NCI-H2196 treated with DMSO at 0.1 percent for 48 hours (cell line): ENCODE results near the gene ANGPTL1.
A peak's percentile ranks its signal among the peaks of the same experiment; 100 is the strongest.
"Not testable (repeated sequence)": the region's sequence is repeated elsewhere in the genome, so short reads cannot be mapped to it uniquely, and the experiment has no call there.

Experiments used
- DNase-seq: peaks from one replicate; lab custom pipeline; 2025; ENCODE audit not compliant: unreplicated experiment; lab: John Stamatoyannopoulos, UW

ANGPTL1 gene

DNA sequence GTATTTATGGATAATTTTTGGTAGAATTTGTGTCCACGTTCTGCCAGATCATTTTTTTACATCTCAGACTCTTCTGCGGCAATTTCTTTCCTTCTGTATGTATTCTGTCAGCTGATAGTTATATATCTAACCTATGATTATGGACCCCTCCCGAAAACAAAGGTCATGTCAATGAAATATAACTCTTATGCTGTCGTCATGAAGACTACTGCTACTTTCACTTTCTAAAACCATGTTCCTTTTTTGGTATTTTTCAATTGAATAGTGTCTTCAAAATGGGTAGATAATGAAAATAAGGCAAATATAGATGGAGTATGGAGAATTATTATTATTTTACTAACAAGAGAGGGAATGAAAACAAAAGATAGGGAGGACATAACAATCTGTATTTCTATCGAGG, 3.2 kb downstream of the ANGPTL1 start:
- no peak for DNase-seq

GRCh38 chr1:178864326-178864725, 6.6 kb downstream of the ANGPTL1 start:
- DNase-seq = no peak

GRCh38 chr1:178862864-178863263, 8.0 kb downstream of the ANGPTL1 start:
- DNase-seq = no peak

GRCh38 chr1:178862416-178862815, 8.5 kb downstream of the ANGPTL1 start:
- DNase-seq = no peak

DNA sequence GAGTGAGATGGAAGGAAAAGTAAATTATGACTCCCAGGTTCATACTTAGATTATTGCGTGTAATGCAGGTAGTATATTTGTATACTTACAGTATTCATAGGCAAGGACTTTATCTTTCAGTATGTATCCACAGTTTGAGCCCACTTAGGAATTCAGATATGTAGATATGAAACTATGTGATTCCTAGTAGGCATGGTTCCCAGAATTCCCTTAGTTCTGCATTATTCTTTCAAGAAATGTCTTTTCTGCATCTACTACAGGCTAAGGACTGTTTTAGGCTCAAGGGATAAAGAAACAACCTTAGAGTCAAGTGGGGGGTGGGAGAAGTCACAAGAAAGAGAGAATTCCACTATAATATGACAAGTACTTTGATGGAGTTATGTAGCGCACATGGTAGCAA, 13.8 kb downstream of the ANGPTL1 start:
- DNase-seq = no peak

- DNase-seq = no peak
These were observed 21.0 kb downstream of the ANGPTL1 start for GRCh38 chr1:178849918-178850317.

DNA sequence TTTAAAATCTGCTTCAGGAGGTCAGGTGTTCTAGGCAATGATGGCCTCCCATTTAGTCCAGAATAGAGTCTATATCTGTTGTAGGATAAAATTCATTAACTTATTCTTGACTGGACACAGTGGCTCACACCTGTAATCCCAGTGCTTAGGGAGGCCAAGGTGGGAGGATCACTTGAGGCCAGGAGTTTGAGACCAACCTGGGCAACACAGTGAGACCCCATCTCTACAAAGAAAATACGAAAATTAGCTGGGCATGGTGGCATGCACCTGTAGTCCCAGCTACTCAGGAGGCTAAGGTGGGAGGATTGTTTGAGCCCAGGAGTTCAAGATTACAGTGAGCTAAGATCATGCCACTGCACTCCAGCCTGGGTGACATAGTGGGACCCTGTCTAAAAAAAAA, 23.0 kb downstream of the ANGPTL1 start:
- DNase-seq = not testable (repeated sequence)

- DNase-seq = peak; percentile 8
These were observed 23.5 kb downstream of the ANGPTL1 start for GRCh38 chr1:178847396-178847849.

GRCh38 chr1:178846306-178846705, 24.6 kb downstream of the ANGPTL1 start:
- no peak for DNase-seq

GRCh38 chr1:178844436-178844835, 26.4 kb downstream of the ANGPTL1 start:
- no peak for DNase-seq

DNA sequence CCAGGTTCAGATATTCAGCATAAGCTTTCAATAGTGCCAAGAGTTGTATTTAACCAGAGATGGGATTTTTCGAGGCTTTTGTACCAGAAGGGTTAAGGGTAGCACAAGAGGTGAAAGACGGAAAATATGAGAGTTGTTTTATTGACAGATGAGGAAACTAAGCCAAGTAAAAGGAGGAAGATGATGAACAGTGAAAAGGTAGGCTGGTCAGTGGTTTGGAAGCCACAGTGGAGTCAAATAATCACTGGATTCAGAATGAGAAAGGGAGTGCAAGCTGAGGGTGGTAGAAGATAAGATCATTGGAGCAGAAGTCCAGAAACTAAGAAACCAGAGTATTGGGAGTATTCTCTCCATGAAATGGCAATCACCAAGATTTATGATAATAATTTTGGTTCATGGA, 45.7 kb downstream of the ANGPTL1 start:
- no peak for DNase-seq

DNA sequence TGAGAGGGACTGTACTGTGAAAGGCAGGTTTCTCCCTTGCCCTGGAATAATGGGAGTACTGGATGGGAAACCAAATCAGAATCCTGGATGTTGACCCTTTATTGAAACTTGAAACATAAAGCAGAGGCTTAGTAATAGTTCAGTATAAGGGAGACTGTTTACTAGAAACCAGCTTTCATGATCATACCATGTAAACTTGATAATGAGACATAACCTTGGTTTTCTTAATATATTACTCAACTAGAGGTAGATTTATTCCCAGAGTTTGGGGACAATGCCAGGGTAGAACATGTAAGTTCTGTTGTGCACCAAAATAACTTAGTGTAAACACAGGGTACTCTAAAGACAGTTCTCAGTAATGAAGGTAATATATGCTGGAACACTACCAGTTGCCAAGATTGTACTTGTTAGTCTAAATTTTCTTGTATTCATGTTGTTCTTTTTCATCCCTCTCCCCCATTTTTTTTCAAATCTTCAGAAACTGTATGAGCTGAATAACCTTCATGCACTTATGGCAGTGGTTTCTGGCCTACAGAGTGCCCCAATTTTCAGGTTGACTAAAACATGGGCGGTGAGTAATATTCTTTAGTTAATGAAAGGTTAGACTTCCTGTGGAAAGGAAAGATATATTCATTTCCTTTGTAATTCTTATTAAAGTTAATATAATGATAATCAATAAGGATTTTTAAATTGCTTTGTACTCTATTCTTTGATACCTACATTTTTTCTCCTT, 49.6 kb downstream of the ANGPTL1 start:
- DNase-seq = no peak

- DNase-seq = no peak
These were observed 51.8 kb downstream of the ANGPTL1 start for GRCh38 chr1:178819123-178819522.

DNA sequence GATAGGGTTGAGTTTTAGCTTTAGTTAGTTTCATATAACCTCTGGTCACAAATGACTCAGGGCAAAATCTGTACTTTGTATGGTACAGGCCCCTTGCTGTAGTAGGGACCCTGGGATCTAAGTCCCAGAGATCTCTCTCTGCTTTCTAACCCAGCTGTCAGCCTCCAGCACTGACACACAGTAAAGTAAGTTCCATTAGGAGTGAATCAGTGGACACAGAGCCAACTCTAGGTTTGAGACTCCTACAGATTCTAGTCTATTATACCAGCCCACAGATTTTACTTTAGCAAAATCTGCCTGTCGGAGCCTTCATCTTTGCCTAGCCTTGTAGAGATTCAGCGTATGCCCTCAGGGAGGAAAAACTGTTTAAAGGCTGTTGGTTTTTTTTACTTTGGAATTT, 52.5 kb downstream of the ANGPTL1 start:
- no peak for DNase-seq

- no peak for DNase-seq
These were observed 60.3 kb downstream of the ANGPTL1 start for GRCh38 chr1:178810585-178810984.

DNA sequence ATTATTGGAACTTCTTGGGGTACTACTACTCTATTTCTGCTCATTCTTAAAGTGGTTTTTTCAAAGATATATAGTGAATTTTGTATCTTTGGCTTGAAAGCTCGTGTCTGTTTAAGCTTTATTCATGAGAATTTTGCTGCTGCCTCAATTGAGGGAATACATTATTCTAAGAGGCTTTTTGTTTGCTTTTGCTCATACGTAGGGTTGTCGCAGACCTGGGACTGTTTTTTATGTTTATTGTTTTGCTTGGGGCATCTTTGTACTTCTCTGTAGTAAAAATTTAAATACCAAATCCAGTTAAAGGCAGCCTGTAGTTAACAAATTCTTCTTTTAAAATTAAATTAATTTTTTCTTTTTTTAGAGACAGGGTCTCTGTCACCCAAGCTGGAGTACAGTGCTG, 62.3 kb downstream of the ANGPTL1 start:
- DNase-seq = no peak

GRCh38 chr1:178806665-178807300, 64.1 kb downstream of the ANGPTL1 start:
- DNase-seq = no peak

DNA sequence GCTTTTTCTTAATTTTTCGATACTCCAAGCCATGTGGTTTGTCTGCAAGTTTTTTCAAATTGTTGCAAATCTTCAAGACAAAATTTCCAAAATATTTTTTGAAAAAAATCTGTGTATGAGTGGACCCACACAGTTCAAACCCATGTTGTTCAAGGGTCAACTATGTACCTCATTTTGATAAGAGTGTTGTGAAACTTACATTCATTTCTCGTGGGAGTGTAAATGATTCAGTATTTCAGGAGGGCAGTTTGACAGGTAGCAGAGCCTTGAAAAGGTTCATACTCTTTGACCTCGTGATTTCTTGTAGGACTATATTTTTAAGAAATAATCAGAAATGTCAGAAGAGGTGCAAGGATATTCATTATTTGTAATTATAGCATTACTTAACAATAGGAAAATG, 68.0 kb downstream of the ANGPTL1 start:
- no peak for DNase-seq
